Glutamatergic neuron (in vitro differentiated cells): ENCODE measurements around the gene BBLN. TPM values are rescaled to one million over a fixed set of nuclear protein-coding genes. Genes with fewer than 3 reads are reported as not detected.
"Not testable (repeated sequence)": the region's sequence is repeated elsewhere in the genome, so short reads cannot be mapped to it uniquely, and the experiment has no call there.

Source experiments
- DNase-seq: peaks from one replicate; pipeline ENCODE4 v3.0.0; 2022
- H3K27ac Mint-ChIP-seq: one replicate; pipeline ENCODE4 v1.8.0; 2020; ENCODE audit warnings: mild to moderate bottlenecking, mixed read lengths, inconsistent platforms; ENCODE audit not compliant: unreplicated experiment
- H3K27me3 Mint-ChIP-seq: one replicate; pipeline ENCODE4 v1.8.0; 2020; ENCODE audit warnings: mild to moderate bottlenecking, moderate library complexity, mixed read lengths, inconsistent platforms; ENCODE audit not compliant: unreplicated experiment
- H3K36me3 Mint-ChIP-seq: one replicate; pipeline ENCODE4 v1.8.0; 2020; ENCODE audit warnings: mild to moderate bottlenecking, mixed read lengths, inconsistent platforms; ENCODE audit not compliant: unreplicated experiment
- H3K4me1 Mint-ChIP-seq: one replicate; pipeline ENCODE4 v1.8.0; 2020; ENCODE audit warnings: mild to moderate bottlenecking, low read depth, mixed read lengths, inconsistent platforms; ENCODE audit not compliant: unreplicated experiment
- H3K4me3 Mint-ChIP-seq: one replicate; pipeline ENCODE4 v1.8.0; 2020; ENCODE audit warnings: mild to moderate bottlenecking, mixed read lengths, inconsistent platforms; ENCODE audit not compliant: unreplicated experiment
- H3K9me3 Mint-ChIP-seq: one replicate; pipeline ENCODE4 v1.8.0; 2020; ENCODE audit warnings: mild to moderate bottlenecking, moderate library complexity, mixed read lengths, inconsistent platforms; ENCODE audit not compliant: unreplicated experiment
- total RNA-seq: library from RNA; stranded (reverse); fragmentation: NEBNext Ultra II Directional; extraction: Animal tissue kit (Norgen Biotek cat#: 25700); gene quantifications from one replicate; pipeline ENCODE4 v1.2.1, GENCODE V29; 2021; ENCODE audit not compliant: unreplicated experiment
- TF ChIP-seq, protein P1 (sequence below): fragments of 200-600 bp; sonication (generic); IDR thresholded peaks from one replicate; pipeline ENCODE4 v1.5.0; 2021; ENCODE audit not compliant: partially characterized antibody, unreplicated experiment

The BBLN gene
- total RNA-seq, 1 donor from 2014 or later: 147 TPM

DNA sequence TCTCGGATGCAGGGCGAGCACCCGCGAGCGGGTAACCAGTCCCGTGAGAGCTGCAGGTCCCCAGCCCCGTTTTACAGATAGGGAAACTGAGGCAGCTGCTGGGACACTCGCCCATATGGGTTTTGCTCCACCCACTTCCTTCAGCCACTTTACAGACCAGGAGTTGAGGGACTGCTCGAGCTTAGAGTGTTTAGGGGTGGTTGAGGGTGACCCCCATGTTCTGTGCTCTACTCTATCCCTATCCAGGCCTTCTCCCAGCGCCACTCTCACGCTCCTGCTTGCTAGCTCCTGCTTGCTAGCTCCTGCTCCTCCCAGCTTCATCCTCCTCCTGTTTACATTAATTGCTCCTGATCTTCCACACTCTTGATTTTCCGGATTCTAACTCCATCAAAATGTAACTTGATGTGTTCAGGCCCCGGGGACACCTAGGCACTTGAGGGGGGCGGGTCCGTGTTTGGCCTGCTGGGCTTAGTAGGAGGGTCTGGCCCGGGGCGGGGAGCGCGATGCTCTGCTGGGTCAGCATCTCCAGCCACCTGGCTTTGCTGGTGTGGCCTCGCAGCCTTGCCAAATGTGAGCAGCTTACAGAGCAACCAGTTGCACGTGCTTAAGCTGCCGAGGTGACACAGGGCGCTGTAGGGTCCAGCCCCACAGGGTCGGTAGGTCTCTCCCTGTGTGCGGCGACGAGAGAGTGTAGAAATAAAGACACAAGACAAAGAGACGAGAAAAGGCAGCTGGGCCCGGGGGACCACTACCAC is 31.1 kb upstream of the BBLN start:
- DNase-seq: peak; percentile 52
- H3K9me3 Mint-ChIP-seq: peaks cover 19% of the 10 kb centered on the region
- H3K4me1 Mint-ChIP-seq: peaks cover 37% of the 10 kb centered on the region
- TF ChIP-seq, protein P1, sequence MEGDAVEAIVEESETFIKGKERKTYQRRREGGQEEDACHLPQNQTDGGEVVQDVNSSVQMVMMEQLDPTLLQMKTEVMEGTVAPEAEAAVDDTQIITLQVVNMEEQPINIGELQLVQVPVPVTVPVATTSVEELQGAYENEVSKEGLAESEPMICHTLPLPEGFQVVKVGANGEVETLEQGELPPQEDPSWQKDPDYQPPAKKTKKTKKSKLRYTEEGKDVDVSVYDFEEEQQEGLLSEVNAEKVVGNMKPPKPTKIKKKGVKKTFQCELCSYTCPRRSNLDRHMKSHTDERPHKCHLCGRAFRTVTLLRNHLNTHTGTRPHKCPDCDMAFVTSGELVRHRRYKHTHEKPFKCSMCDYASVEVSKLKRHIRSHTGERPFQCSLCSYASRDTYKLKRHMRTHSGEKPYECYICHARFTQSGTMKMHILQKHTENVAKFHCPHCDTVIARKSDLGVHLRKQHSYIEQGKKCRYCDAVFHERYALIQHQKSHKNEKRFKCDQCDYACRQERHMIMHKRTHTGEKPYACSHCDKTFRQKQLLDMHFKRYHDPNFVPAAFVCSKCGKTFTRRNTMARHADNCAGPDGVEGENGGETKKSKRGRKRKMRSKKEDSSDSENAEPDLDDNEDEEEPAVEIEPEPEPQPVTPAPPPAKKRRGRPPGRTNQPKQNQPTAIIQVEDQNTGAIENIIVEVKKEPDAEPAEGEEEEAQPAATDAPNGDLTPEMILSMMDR: no peak
- H3K4me3 Mint-ChIP-seq: peak overlapping the region; percentile 92
- H3K27me3 Mint-ChIP-seq: peaks cover 11% of the 10 kb centered on the region
- H3K36me3 Mint-ChIP-seq: peaks cover 6% of the 10 kb centered on the region
- peak overlapping the region; percentile 84 for H3K27ac Mint-ChIP-seq

DNA sequence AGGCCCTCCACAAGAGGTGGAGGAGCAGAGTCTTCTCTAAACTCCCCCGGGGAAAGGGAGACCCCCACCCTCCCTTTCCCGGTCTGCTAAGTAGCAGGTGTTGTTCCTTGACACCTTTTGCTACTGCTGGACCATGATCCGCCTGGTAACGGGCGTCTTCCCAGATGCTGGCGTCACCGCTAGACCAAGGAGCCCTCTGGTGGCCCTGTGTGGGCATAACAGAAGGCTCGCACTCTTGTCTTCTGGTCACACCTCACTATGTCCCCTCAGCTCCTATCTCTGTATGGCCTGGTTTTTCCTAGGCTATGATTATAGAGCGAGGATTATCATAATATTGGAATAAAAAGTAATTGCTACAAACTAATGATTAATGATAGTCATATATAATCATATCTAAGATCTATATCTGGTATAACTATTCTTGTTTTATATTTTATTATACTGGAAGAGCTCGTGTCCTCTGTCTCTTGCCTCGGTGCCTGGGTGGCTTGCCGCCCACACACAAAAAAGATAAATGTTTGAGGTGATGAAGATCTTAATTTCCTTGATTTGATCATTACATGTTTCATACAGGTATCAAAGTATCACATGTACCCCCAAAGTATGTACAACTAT is 30.0 kb upstream of the BBLN start:
- peak; percentile 79 for DNase-seq
- peaks cover 42% of the 10 kb centered on the region for H3K4me1 Mint-ChIP-seq
- not testable (repeated sequence) for H3K4me3 Mint-ChIP-seq, H3K36me3 Mint-ChIP-seq
- peaks cover 11% of the 10 kb centered on the region for H3K27me3 Mint-ChIP-seq
- TF ChIP-seq, protein P1: peak; percentile 62
- H3K27ac Mint-ChIP-seq: peak overlapping the region; percentile 52
- H3K9me3 Mint-ChIP-seq: peaks cover 21% of the 10 kb centered on the region

DNA sequence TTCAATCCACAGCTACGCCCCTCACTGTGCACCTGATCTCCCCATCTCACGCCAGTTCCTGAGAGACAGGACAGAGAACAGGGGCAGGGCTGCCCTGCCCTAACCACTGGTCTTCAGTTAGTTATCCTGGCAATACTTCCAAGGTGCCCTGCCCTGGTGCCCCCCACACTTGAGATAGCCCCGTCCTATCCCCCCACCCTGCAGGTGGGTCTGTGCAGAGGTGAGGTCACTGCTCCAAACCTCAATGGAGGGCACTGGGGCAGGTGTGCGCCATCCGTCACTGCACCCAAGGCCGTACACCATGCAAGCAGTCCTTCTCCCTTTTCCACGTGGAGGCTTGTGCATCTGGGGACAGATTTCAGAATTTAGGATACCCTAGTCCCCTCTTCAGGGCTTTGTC is 29.4 kb upstream of the BBLN start:
- peak overlapping the region; percentile 20 for H3K4me3 Mint-ChIP-seq
- not testable (repeated sequence) for H3K27ac Mint-ChIP-seq, H3K36me3 Mint-ChIP-seq
- DNase-seq: peak; percentile 2
- peaks cover 23% of the 10 kb centered on the region for H3K9me3 Mint-ChIP-seq
- peaks cover 48% of the 10 kb centered on the region for H3K4me1 Mint-ChIP-seq
- H3K27me3 Mint-ChIP-seq: peaks cover 12% of the 10 kb centered on the region

DNA sequence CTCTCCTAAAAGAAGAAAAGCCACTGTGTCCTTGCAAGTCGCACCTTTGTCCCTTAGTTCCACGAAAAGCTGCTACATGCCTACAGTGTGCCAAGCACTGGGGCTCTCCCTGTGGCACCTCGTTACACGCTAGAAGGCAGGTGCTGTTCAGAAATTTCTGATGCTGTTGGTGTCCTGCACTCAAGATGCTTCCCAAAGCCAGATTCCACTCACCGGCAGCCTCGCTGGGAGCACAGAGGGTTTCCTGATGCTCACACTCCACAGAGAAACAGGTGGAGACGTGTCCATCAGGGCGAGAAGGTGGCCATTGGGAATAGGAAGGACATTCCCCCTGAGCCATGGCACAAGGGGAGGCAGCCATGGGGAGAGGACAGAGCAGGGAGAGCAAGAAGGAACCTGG is 28.7 kb upstream of the BBLN start:
- Mint-ChIP-seq H3K9me3 (peaks cover 22% of the 10 kb centered on the region), H3K4me1 (peaks cover 46% of the 10 kb centered on the region), H3K27ac (peak overlapping the region; percentile 94), H3K27me3 (peaks cover 13% of the 10 kb centered on the region), H3K4me3 (peak overlapping the region; percentile 72)
- H3K36me3 Mint-ChIP-seq: not testable (repeated sequence)
- peak; percentile 18 for DNase-seq

DNA sequence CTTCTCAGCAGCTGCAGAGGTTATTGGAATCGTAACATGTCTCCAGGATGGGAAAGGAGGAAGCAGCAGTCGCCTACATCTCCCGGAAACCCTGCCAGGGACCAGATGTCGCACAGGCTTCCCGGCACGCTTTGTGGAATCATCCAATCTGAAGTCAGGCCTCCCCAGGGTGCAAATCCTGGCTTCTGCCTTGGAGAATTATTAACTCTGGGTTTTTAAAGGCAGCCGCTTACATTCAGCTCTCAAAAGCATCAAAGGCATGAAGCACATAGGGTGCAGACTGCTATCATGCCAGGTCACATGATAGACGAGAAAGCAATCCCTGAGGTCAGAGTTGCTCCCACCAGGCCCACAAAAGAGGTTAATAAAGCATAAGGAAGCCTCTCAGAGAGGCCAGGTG is 27.9 kb upstream of the BBLN start:
- Mint-ChIP-seq H3K27ac (peak overlapping the region; percentile 94), H3K4me3 (peak overlapping the region; percentile 72), H3K9me3 (peaks cover 26% of the 10 kb centered on the region), H3K4me1 (peaks cover 50% of the 10 kb centered on the region), H3K27me3 (peaks cover 15% of the 10 kb centered on the region)
- not testable (repeated sequence) for H3K36me3 Mint-ChIP-seq
- DNase-seq: peak; percentile 47

DNA sequence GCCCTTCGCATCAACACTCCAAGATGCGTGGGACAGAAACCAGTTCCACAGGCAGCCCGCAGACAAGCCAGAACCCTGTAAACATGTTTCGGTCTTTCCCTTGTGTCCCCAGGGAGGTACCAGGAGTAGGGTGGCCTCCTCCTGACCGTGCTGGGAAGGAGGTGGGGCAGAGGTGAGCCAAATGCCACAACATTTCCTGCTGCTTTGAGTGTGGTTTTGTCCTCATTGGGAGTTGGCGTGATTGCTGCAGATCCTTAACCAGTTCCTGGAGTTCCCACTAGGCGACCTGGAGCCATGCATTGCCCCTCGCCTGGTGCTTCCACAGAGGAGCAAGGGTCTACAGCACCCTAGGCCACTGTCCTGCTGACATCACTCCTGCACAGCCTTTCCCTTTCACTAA is 24.5 kb upstream of the BBLN start:
- DNase-seq, H3K36me3 Mint-ChIP-seq, H3K27me3 Mint-ChIP-seq: not testable (repeated sequence)
- peaks cover 56% of the 10 kb centered on the region for H3K4me1 Mint-ChIP-seq
- peak overlapping the region; percentile 74 for H3K4me3 Mint-ChIP-seq
- peaks cover 26% of the 10 kb centered on the region for H3K9me3 Mint-ChIP-seq
- peak overlapping the region; percentile 89 for H3K27ac Mint-ChIP-seq
